Neural cell (in vitro differentiated cells): ENCODE results near the gene TPBG.

Source experiments
- CTCF ChIP-seq: fragments of 450-650 bp; IDR thresholded peaks from 2 replicates; pipeline ENCODE4 v1.5.1; 2014; ENCODE audit warnings: antibody characterized with exemption, mild to moderate bottlenecking, moderate library complexity; ENCODE audit not compliant: poor library complexity, severe bottlenecking
- EZH2 ChIP-seq: fragments of 200-600, 300-800 bp; shearing (Covaris generic), sonication (generic); IDR thresholded peaks from 2 replicates; pipeline ENCODE4 v1.6.1; 2014; ENCODE audit warnings: antibody characterized with exemption, low read length, borderline replicate concordance, mild to moderate bottlenecking; ENCODE audit not compliant: insufficient read depth, poor library complexity, severe bottlenecking
- POLR2AphosphoS5 ChIP-seq: IDR thresholded peaks from 2 replicates; pipeline ENCODE4 v1.6.1; 2012
- REST ChIP-seq: IDR thresholded peaks from 2 replicates; pipeline ENCODE4 v1.6.1; 2012; ENCODE audit warnings: borderline replicate concordance

- TF ChIP-seq REST (no peak), CTCF (no peak), EZH2 (no peak), POLR2AphosphoS5 (no peak)
Measured at GRCh38 chr6:82371799-82372546, 8.4 kb downstream of the TPBG start.
